ENCODE results near the gene SLC26A3.

Gene SLC26A3

DNA sequence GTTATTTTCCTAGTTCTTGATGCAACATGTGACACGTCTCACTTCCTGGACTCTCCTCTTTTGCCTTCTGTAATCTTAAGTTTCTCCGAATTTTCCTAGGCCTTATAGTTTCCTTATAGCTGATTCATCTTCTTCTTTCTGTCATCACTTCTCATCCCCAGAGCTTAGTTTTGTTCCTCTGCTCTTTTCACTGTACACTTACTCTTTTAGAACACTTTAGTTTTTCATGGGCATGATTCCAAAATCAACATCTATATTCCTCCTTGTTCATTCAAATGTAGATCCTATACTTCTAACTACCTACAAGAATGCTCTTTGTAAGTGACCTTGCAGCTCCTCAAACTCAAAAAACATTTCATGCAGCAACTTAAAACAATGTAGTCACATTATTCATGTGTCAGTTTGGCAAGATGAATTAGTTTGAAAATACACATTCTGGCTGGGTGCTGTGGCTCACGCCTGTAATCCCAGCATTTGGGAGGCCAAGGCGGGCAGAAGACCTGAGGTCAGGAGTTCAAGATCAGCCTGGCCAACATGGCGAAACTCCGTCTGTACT lies 13.1 kb upstream of the SLC26A3 start:
- no peak overlapping the region for H3K4me3 ChIP-seq (ENCODE audit: low read depth, low read length)
- peak; percentile 42 for DNase-seq (ENCODE audit: low read depth)
- no peak for TF ChIP-seq CTCF (IDR thresholded peaks at IDR 0.05; ENCODE audit: control insufficient read depth, extremely low read depth, insufficient read depth)

- no peak overlapping the region for H3K4me3 ChIP-seq (ENCODE audit: low read depth, low read length)
- no peak for TF ChIP-seq CTCF (IDR thresholded peaks at IDR 0.05; ENCODE audit: control insufficient read depth, extremely low read depth, insufficient read depth)
- no peak for DNase-seq (ENCODE audit: low read depth)
Observed at GRCh38 chr7:107815254-107815882, 12.3 kb upstream of the SLC26A3 start.

GRCh38 chr7:107813524-107813923 lies 10.5 kb upstream of the SLC26A3 start:
- DNase-seq (ENCODE audit: low read depth) = no peak
- TF ChIP-seq CTCF (IDR thresholded peaks at IDR 0.05; ENCODE audit: control insufficient read depth, extremely low read depth, insufficient read depth) = no peak
- H3K4me3 ChIP-seq (ENCODE audit: low read depth, low read length) = no peak overlapping the region

- DNase-seq (ENCODE audit: low read depth) = peak; percentile 45
- H3K4me3 ChIP-seq (ENCODE audit: low read depth, low read length) = no peak overlapping the region
- no peak for TF ChIP-seq CTCF (IDR thresholded peaks at IDR 0.05; ENCODE audit: control insufficient read depth, extremely low read depth, insufficient read depth)
Observed at GRCh38 chr7:107811934-107812333, 8.9 kb upstream of the SLC26A3 start.

DNA sequence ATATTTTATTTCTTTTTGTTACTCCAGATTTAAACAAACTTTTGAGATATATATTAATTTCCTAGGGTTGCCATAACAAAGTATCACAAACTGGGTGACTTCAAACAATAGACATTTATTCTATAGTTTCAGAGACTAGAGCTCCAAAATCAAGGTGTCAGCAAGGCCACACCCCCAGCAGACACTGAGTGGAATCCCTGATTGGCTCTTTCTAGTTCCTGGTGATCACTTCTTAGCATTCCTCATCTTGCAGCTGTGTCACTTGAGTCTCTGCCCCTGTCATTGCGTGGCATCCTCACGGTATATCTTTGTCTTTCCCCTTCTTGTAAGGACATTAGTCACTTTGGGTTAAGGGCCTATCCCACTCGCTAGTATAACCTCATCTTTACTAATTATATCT lies 7.6 kb upstream of the SLC26A3 start:
- no peak for TF ChIP-seq CTCF (IDR thresholded peaks at IDR 0.05; ENCODE audit: control insufficient read depth, extremely low read depth, insufficient read depth)
- H3K4me3 ChIP-seq (ENCODE audit: low read depth, low read length) = no peak overlapping the region
- DNase-seq (ENCODE audit: low read depth) = no peak

DNA sequence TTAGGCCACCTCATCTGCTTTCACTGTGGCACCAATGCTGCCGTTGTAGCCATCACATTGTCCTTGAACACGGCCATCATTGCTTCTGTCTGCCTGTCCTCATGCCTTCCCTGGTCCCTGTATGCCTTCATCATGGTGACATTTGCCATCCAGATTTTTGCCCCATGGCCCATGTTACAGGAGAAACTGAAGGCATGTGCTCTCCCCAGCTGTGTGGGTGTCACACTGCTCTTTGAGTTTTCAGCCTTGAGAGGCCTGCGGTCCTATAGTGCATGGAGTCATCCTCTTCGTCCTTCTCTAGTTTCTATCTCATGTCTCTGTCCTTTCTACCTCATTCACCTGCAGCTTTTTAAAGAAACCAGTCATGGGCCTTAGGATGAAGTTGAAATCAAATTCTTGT lies 6.2 kb upstream of the SLC26A3 start:
- no peak overlapping the region for H3K4me3 ChIP-seq (ENCODE audit: low read depth, low read length)
- DNase-seq (ENCODE audit: low read depth) = no peak

More for the DNA sequence above, 6.2 kb upstream of the SLC26A3 start:
- no peak for TF ChIP-seq CTCF (IDR thresholded peaks at IDR 0.05; ENCODE audit: control insufficient read depth, extremely low read depth, insufficient read depth)
